Sigmoid colon (tissue), 4 donors: ENCODE measurements around the gene DYNLT4.

Experiments used
- POLR2AphosphoS5 ChIP-seq, 4 donors: sonication (generic); formaldehyde crosslinking; IDR thresholded peaks; one replicate each; pipeline ENCODE4 v1.6.1; 2017; ENCODE audit warnings: antibody characterized with exemption in 4 of 4
- TF ChIP-seq, protein P1 (sequence below), 4 experiments: fragments of 450-650 bp in 3 of 4; fragments of 200-600 bp in 1 of 4; IDR thresholded peaks; one replicate each; pipeline ENCODE4 v1.5.1; 2016 to 2019; ENCODE audit warnings: antibody characterized with exemption in 4 of 4, mild to moderate bottlenecking in 3 of 4, moderate library complexity in 2 of 4

DNA sequence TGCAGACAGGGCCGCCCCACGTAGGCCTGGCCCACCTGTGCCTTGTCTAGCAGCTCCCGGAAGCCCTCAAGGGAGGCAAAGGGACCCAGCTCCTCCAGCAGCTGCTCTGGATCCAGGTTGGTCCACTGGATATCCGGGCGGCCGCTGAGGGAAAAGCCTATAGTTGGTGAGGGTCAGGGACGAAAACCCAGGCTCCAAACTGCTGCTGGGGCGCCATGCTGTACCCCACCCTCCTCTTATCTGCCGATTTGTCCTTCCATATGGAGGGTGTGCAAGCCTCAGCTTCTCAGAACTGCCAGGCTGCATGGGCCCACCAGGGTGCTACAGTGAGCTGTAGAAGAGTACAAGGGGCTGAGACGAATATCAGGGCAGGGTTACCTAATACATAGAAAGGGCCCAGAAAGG, 23.8 kb upstream of the DYNLT4 start:
- TF ChIP-seq POLR2AphosphoS5 (IDR thresholded peaks at IDR 0.05): no peak
- TF ChIP-seq, protein P1, sequence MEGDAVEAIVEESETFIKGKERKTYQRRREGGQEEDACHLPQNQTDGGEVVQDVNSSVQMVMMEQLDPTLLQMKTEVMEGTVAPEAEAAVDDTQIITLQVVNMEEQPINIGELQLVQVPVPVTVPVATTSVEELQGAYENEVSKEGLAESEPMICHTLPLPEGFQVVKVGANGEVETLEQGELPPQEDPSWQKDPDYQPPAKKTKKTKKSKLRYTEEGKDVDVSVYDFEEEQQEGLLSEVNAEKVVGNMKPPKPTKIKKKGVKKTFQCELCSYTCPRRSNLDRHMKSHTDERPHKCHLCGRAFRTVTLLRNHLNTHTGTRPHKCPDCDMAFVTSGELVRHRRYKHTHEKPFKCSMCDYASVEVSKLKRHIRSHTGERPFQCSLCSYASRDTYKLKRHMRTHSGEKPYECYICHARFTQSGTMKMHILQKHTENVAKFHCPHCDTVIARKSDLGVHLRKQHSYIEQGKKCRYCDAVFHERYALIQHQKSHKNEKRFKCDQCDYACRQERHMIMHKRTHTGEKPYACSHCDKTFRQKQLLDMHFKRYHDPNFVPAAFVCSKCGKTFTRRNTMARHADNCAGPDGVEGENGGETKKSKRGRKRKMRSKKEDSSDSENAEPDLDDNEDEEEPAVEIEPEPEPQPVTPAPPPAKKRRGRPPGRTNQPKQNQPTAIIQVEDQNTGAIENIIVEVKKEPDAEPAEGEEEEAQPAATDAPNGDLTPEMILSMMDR (IDR thresholded peaks at IDR 0.05): no peak
